Uterus (tissue), 4 donors: Measurements from ENCODE around the gene PLAAT4. TPM values are rescaled to one million over a fixed set of nuclear protein-coding genes. Genes with fewer than 3 reads are reported as not detected.

Source experiments
- DNase-seq, 2 donors: peaks; one replicate each; pipeline ENCODE4 v3.0.0-alpha.2; 2019 to 2020
- H3K27ac ChIP-seq, 2 donors: fragments of 200-600 bp; sonication (generic); 1 replicate in 1 of 2; 2 replicates in 1 of 2; pipeline ENCODE4 v1.5.1; 2016 to 2018
- H3K27me3 ChIP-seq, 2 donors: fragments of 200-600 bp; sonication (generic); one replicate each; pipeline ENCODE4 v1.5.1; 2018 to 2019; ENCODE audit warnings: control low read depth in 1 of 2
- H3K36me3 ChIP-seq, 2 donors: fragments of 200-600 bp; sonication (generic); one replicate each; pipeline ENCODE4 v1.5.1; 2019; ENCODE audit warnings: control low read depth in 1 of 2
- H3K4me1 ChIP-seq, 2 donors: fragments of 200-600 bp; sonication (generic); one replicate each; pipeline ENCODE4 v1.5.1; 2018 to 2019; ENCODE audit warnings: control low read depth in 1 of 2
- H3K4me3 ChIP-seq, 2 donors: fragments of 200-600 bp; sonication (generic); 1 replicate in 1 of 2; 2 replicates in 1 of 2; pipeline ENCODE4 v1.5.1; 2018 to 2019; ENCODE audit warnings: mild to moderate bottlenecking in 1 of 2
- H3K9me3 ChIP-seq, 2 donors: fragments of 200-600 bp; sonication (generic); one replicate each; pipeline ENCODE4 v1.5.1; 2019; ENCODE audit warnings: control low read depth in 1 of 2
- CTCF ChIP-seq, 4 experiments: fragments of 200-600 bp in 2 of 4; fragments of 450-650 bp in 2 of 4; sonication (generic) in 2 of 4; IDR thresholded peaks; one replicate each; pipeline ENCODE4 v1.5.1; 2016 to 2019; ENCODE audit warnings: antibody characterized with exemption in 4 of 4, mild to moderate bottlenecking in 2 of 4, moderate library complexity in 1 of 4
- POLR2A ChIP-seq, 2 donors: fragments of 450-650 bp; IDR thresholded peaks; one replicate each; pipeline ENCODE4 v1.6.1; 2016; ENCODE audit warnings: antibody characterized with exemption in 2 of 2, mild to moderate bottlenecking in 1 of 2, moderate library complexity in 1 of 2
- intact Hi-C: fragments of 100-400 bp; cut with DNase I; formaldehyde crosslinking; loops from one replicate; pipeline ENCODE4 v1.15.1; 2023; ENCODE audit warnings: low total_unique reads
- total RNA-seq, 4 donors: library from RNA; depleted of rRNA in 3 of 4; stranded (reverse); fragments of >200 nt in 3 of 4; gene quantifications; one replicate each; pipeline versions ENCODE4 v1.1.0 to v1.2.4, GENCODE V29; 2014 to 2023
- donor health status: DM: yes; HTN: yes; CAD: no.

The PLAAT4 gene
- total RNA-seq, 4 donors from 2014 or later, result 3.6 to 30.3 (median 22.9) TPM

GRCh38 chr11:63552921-63553320 is 16.3 kb downstream of the PLAAT4 start:
- no peak overlapping the region for H3K27ac ChIP-seq
- intact Hi-C loops, result no loop called here
- TF ChIP-seq CTCF (IDR thresholded peaks at IDR 0.05) (no peak), POLR2A (IDR thresholded peaks at IDR 0.05) (no peak)

GRCh38 chr11:63553759-63554158 is 17.2 kb downstream of the PLAAT4 start:
- no peaks in the 10 kb centered on the region for H3K36me3 ChIP-seq
- H3K27ac ChIP-seq, result no peak overlapping the region

More at GRCh38 chr11:63552921-63553320, 16.3 kb downstream of the PLAAT4 start:
- no peaks in the 10 kb centered on the region for H3K36me3 ChIP-seq
- no peaks in the 10 kb centered on the region for H3K4me1 ChIP-seq
- H3K27me3 ChIP-seq, result no peaks in the 10 kb centered on the region
- no peak for DNase-seq
- H3K9me3 ChIP-seq, result no peaks in the 10 kb centered on the region
- no peak overlapping the region for H3K4me3 ChIP-seq

GRCh38 chr11:63554877-63555223 is 18.2 kb downstream of the PLAAT4 start:
- Histone ChIP-seq H3K4me1 (no peaks in the 10 kb centered on the region), H3K36me3 (no peaks in the 10 kb centered on the region), H3K9me3 (no peaks in the 10 kb centered on the region), H3K4me3 (no peak overlapping the region), H3K27ac (no peak overlapping the region), H3K27me3 (no peaks in the 10 kb centered on the region)
- no peak for DNase-seq
- no peak for TF ChIP-seq POLR2A (IDR thresholded peaks at IDR 0.05)
- no peak for TF ChIP-seq CTCF (IDR thresholded peaks at IDR 0.05)
- intact Hi-C loops, result no loop called here

More at GRCh38 chr11:63553759-63554158, 17.2 kb downstream of the PLAAT4 start:
- intact Hi-C loops, result no loop called here
- no peaks in the 10 kb centered on the region for H3K4me1 ChIP-seq
- H3K4me3 ChIP-seq, result no peak overlapping the region
- no peaks in the 10 kb centered on the region for H3K27me3 ChIP-seq
- no peak for TF ChIP-seq POLR2A (IDR thresholded peaks at IDR 0.05)
- TF ChIP-seq CTCF (IDR thresholded peaks at IDR 0.05), result no peak
- DNase-seq, result no peak
- H3K9me3 ChIP-seq, result no peaks in the 10 kb centered on the region

GRCh38 chr11:63556404-63557013 is 19.9 kb downstream of the PLAAT4 start:
- intact Hi-C loops, result no loop called here

GRCh38 chr11:63557570-63557969 is 21.0 kb downstream of the PLAAT4 start:
- Histone ChIP-seq H3K9me3 (no peaks in the 10 kb centered on the region), H3K27ac (no peak overlapping the region), H3K4me1 (no peaks in the 10 kb centered on the region), H3K4me3 (no peak overlapping the region), H3K27me3 (no peaks in the 10 kb centered on the region), H3K36me3 (no peaks in the 10 kb centered on the region)
- no peak for DNase-seq
- TF ChIP-seq CTCF (IDR thresholded peaks at IDR 0.05) (no peak), POLR2A (IDR thresholded peaks at IDR 0.05) (no peak)
- intact Hi-C loops, result no loop called here

More at GRCh38 chr11:63556404-63557013, 19.9 kb downstream of the PLAAT4 start:
- DNase-seq, result no peak
- Histone ChIP-seq H3K4me3 (no peak overlapping the region), H3K27me3 (no peaks in the 10 kb centered on the region), H3K36me3 (no peaks in the 10 kb centered on the region), H3K4me1 (no peaks in the 10 kb centered on the region), H3K9me3 (no peaks in the 10 kb centered on the region), H3K27ac (no peak overlapping the region)
- no peak for TF ChIP-seq CTCF (IDR thresholded peaks at IDR 0.05)
